ENCODE data around the gene NOM1.

DNA sequence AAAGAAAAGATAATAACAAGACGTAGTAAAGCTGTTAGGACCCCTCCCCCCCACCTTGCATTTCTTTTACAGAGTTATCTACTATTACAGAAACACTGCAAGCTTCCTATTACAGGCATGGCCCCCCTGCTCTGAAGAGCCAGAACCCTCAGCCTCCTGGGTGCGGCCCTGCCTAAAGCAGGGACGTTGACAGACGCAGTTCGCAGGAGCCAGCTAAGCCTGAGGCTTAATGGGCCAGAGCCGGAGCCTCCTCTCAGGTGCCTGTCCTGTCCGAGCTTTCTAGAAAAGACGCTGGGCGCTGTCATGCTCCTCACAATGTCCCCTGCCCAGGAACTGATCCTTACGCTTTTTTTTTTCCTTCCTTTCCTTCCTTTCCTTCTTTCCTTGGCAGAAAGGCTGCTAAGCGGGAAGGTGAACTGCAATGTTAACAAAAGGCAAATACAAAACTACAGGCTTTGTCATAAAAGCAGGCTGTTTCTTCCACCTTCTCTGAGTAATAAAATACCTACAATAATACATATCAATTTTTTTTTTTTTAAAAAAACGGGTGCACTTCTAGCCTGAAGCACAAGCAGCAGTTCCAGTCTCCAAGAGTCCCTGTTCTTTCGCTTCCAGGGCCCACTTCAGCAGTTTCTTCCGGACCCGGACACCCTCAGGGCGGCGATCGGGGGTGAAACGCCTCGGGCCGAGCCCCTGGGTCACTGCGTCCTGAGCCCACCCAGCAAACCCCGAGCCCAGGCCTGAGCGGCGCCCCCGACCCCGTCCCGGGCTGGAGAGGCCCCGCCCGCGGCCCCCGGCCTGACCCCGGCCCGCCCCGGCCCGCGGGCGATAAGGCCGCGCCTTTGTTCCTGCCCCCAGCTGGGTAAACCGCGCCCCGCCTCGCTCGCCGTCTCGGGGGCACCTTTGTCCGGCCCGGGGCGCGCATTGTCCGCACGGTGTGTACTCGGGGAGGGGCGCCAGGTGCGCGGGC is 49.8 kb downstream of the NOM1 start:
- TF ChIP-seq POLR2AphosphoS5 (IDR thresholded peaks at IDR 0.05) (no peak), CTCF (IDR thresholded peaks at IDR 0.05) (no peak)
